ENCODE measurements around the gene WWTR1.

- TF ChIP-seq CTCF (conservative IDR thresholded peaks at IDR 0.05 in 1 of 2, IDR thresholded peaks at IDR 0.05 in 1 of 2; ENCODE audit: extremely low read depth in 1 of 2, insufficient read depth in 1 of 2, low read depth in 1 of 2, low read length in 2 of 2), result no peak
- no peak for TF ChIP-seq EZH2 (IDR thresholded peaks at IDR 0.05; ENCODE audit: borderline replicate concordance, low read length)
Measured at GRCh38 chr3:149577801-149578200, 80.0 kb downstream of the WWTR1 start.

Data from mammary epithelial cell (primary cell).